HG03139 (cell line): ENCODE results near the gene NEMP2.
A peak's percentile ranks its signal among the peaks of the same experiment; 100 is the strongest.
"Not testable (repeated sequence)": the region's sequence is repeated elsewhere in the genome, so short reads cannot be mapped to it uniquely, and the experiment has no call there.

Experiments
- ATAC-seq: cut with Tn5 transposase; IDR thresholded peaks from one replicate; pipeline ENCODE4 v1.9.1; 2021; ENCODE audit not compliant: unreplicated experiment

NEMP2 gene

GRCh38 chr2:190493095-190493494 lies 41.4 kb downstream of the NEMP2 start:
- no peak for ATAC-seq

GRCh38 chr2:190490502-190490901 lies 44.0 kb downstream of the NEMP2 start:
- ATAC-seq = no peak

- ATAC-seq = no peak
Observed at GRCh38 chr2:190489475-190489874, 45.0 kb downstream of the NEMP2 start.

GRCh38 chr2:190488516-190489233 lies 45.8 kb downstream of the NEMP2 start:
- ATAC-seq = no peak

- ATAC-seq = no peak
Observed at GRCh38 chr2:190486037-190486623, 48.4 kb downstream of the NEMP2 start.

- no peak for ATAC-seq
Observed at GRCh38 chr2:190482451-190482850, 52.1 kb downstream of the NEMP2 start.

GRCh38 chr2:190481339-190481738 lies 53.2 kb downstream of the NEMP2 start:
- no peak for ATAC-seq

GRCh38 chr2:190478572-190479195 lies 55.8 kb downstream of the NEMP2 start:
- ATAC-seq = no peak

- no peak for ATAC-seq
Observed at GRCh38 chr2:190477661-190478454, 56.7 kb downstream of the NEMP2 start.

GRCh38 chr2:190470256-190470826 lies 64.2 kb downstream of the NEMP2 start:
- no peak for ATAC-seq

GRCh38 chr2:190469771-190470170 lies 64.8 kb downstream of the NEMP2 start:
- no peak for ATAC-seq

GRCh38 chr2:190468814-190469569 lies 65.5 kb downstream of the NEMP2 start:
- peak; percentile 65 for ATAC-seq

GRCh38 chr2:190468354-190468753 lies 66.2 kb downstream of the NEMP2 start:
- ATAC-seq = not testable (repeated sequence)

- ATAC-seq = no peak
Observed at GRCh38 chr2:190467575-190468083, 66.9 kb downstream of the NEMP2 start.

- ATAC-seq = no peak
Observed at GRCh38 chr2:190466819-190467446, 67.6 kb downstream of the NEMP2 start.

- no peak for ATAC-seq
Observed at GRCh38 chr2:190465060-190465459, 69.5 kb downstream of the NEMP2 start.

- ATAC-seq = no peak
Observed at GRCh38 chr2:190462611-190463010, 71.9 kb downstream of the NEMP2 start.

- ATAC-seq = no peak
Observed at GRCh38 chr2:190462181-190462580, 72.3 kb downstream of the NEMP2 start.

GRCh38 chr2:190460487-190460886 lies 74.0 kb downstream of the NEMP2 start:
- no peak for ATAC-seq

- ATAC-seq = no peak
Observed at GRCh38 chr2:190459881-190460280, 74.6 kb downstream of the NEMP2 start.
